Testis (tissue), 2 donors: ENCODE results near the gene ZNF568.

ENCODE experiments used
- CTCF ChIP-seq, 3 experiments: fragments of 450-650 bp in 2 of 3; fragments of 200-600 bp in 1 of 3; sonication (generic) in 1 of 3; IDR thresholded peaks; one replicate each; pipeline ENCODE4 v1.5.1; 2016 to 2019; ENCODE audit warnings: antibody characterized with exemption in 3 of 3, mild to moderate bottlenecking in 2 of 3, moderate library complexity in 1 of 3
- POLR2A ChIP-seq: fragments of 450-650 bp; IDR thresholded peaks from one replicate; pipeline ENCODE4 v1.6.1; 2017; ENCODE audit warnings: antibody characterized with exemption, mild to moderate bottlenecking, moderate library complexity

- TF ChIP-seq POLR2A (no peak), CTCF (IDR thresholded peaks at IDR 0.05) (no peak)
Observed at GRCh38 chr19:36987091-36987490, 71.0 kb downstream of the ZNF568 start.
